Fibroblast of lung (primary cell): ENCODE results near the gene TMEM40. TPM values are rescaled to one million over a fixed set of nuclear protein-coding genes. Genes with fewer than 3 reads are reported as not detected.

Source experiments
- DNase-seq, 2 donors: peaks; one replicate each; pipeline versions ENCODE4 v3.0.0 to v3.0.0-alpha.2; 2010; ENCODE audit warnings: low read depth in 2 of 2
- H2AFZ ChIP-seq: 2 replicates; pipeline ENCODE4 v1.5.1; 2012; ENCODE audit warnings: low read length, control low read depth, inconsistent platforms
- H3K27ac ChIP-seq: 2 replicates; pipeline ENCODE4 v1.5.1; 2011; ENCODE audit warnings: low read length, control low read depth; ENCODE audit not compliant: insufficient read depth
- H3K27me3 ChIP-seq: 2 replicates; pipeline ENCODE4 v1.5.1; 2011; ENCODE audit warnings: mild to moderate bottlenecking, low read length; ENCODE audit not compliant: control insufficient read depth, insufficient read depth
- H3K36me3 ChIP-seq: 2 replicates; pipeline ENCODE4 v1.5.1; 2011; ENCODE audit warnings: low read length; ENCODE audit not compliant: control insufficient read depth, insufficient read depth
- H3K4me1 ChIP-seq: 2 replicates; pipeline ENCODE4 v1.5.1; 2011; ENCODE audit warnings: low read length; ENCODE audit not compliant: control insufficient read depth, insufficient read depth; ENCODE audit errors: extremely low read depth
- H3K4me2 ChIP-seq: 2 replicates; pipeline ENCODE4 v1.5.1; 2011; ENCODE audit warnings: low read length, control low read depth; ENCODE audit not compliant: insufficient read depth; ENCODE audit errors: extremely low read depth
- H3K4me3 ChIP-seq, 4 experiments: fragments of 200-600 bp in 1 of 4; sonication (generic) in 1 of 4; replicated peaks in 1 of 4; 2 replicates each; pipeline ENCODE4 v1.5.1; 2011 to 2016; ENCODE audit warnings: low read length in 4 of 4, low read depth in 3 of 4, mild to moderate bottlenecking in 3 of 4, control low read depth in 2 of 4, inconsistent platforms in 1 of 4, mixed read lengths in 1 of 4; ENCODE audit not compliant: insufficient read depth in 1 of 4; ENCODE audit errors: control extremely low read depth in 1 of 4
- H3K79me2 ChIP-seq: 2 replicates; pipeline ENCODE4 v1.5.1; 2012; ENCODE audit warnings: mild to moderate bottlenecking, low read length, inconsistent platforms; ENCODE audit not compliant: control insufficient read depth, insufficient read depth
- H3K9ac ChIP-seq: 2 replicates; pipeline ENCODE4 v1.5.1; 2011; ENCODE audit warnings: mild to moderate bottlenecking, low read length, control low read depth; ENCODE audit not compliant: insufficient read depth
- H3K9me3 ChIP-seq: 2 replicates; pipeline ENCODE4 v1.5.1; 2012; ENCODE audit warnings: low read depth, low read length; ENCODE audit not compliant: control insufficient read depth, insufficient read depth
- H4K20me1 ChIP-seq: 2 replicates; pipeline ENCODE4 v1.5.1; 2011; ENCODE audit warnings: low read length; ENCODE audit not compliant: control insufficient read depth, insufficient read depth; ENCODE audit errors: extremely low read depth
- CTCF ChIP-seq, 2 donors: IDR thresholded peaks in 1 of 2; conservative IDR thresholded peaks in 1 of 2; 1 replicate in 1 of 2; 2 replicates in 1 of 2; pipeline ENCODE4 v1.5.1; 2011 to 2012; ENCODE audit warnings: low read length in 2 of 2, control low read depth in 1 of 2, inconsistent platforms in 1 of 2, low read depth in 1 of 2, mild to moderate bottlenecking in 1 of 2
- EZH2 ChIP-seq: IDR thresholded peaks from 2 replicates; pipeline ENCODE4 v1.5.1; 2012; ENCODE audit warnings: low read length, control low read depth, mild to moderate bottlenecking; ENCODE audit errors: missing control alignments
- polyA plus RNA-seq, 2 donors: library from polyadenylated mRNA; depleted of rRNA in 1 of 2; stranded (reverse) in 1 of 2; unstranded in 1 of 2; fragments of >200 nt; gene quantifications; 2 replicates each; pipeline ENCODE4 v1.2.1, GENCODE V29; 2011 to 2012; ENCODE audit warnings: missing spikeins in 1 of 2
- total RNA-seq: library from RNA; depleted of rRNA; stranded (reverse); fragments of >200 nt; gene quantifications from 2 replicates; pipeline ENCODE4 v1.2.1, GENCODE V29; 2014

TMEM40 gene
- total and polyA plus RNA-seq, 2 donors (not counting 1 experiment from before 2014, with no cell fraction given): under 0.01 to 0.33 TPM

- Histone ChIP-seq H3K36me3 (no peaks in the 10 kb centered on the region), H3K4me1 (no peaks in the 10 kb centered on the region), H3K4me3 (no peak overlapping the region), H3K9me3 (no peaks in the 10 kb centered on the region), H3K27ac (no peak overlapping the region), H3K9ac (no peak overlapping the region), H3K79me2 (no peaks in the 10 kb centered on the region), H3K27me3 (no peaks in the 10 kb centered on the region), H2AFZ (no peak overlapping the region), H4K20me1 (no peaks in the 10 kb centered on the region), H3K4me2 (no peak overlapping the region)
- no peak for DNase-seq
- TF ChIP-seq CTCF (conservative IDR thresholded peaks at IDR 0.05 in 1 of 2, IDR thresholded peaks at IDR 0.05 in 1 of 2; ENCODE audit: low read depth in 1 of 2, low read length in 2 of 2) (no peak), EZH2 (no peak)
Observed at GRCh38 chr3:12714278-12714677, 44.8 kb downstream of the TMEM40 start.

GRCh38 chr3:12710062-12710461 lies 49.0 kb downstream of the TMEM40 start:
- H3K36me3 ChIP-seq: no peaks in the 10 kb centered on the region
- no peaks in the 10 kb centered on the region for H3K27me3 ChIP-seq
- H3K9me3 ChIP-seq: no peaks in the 10 kb centered on the region
- no peak for TF ChIP-seq EZH2
- TF ChIP-seq CTCF (conservative IDR thresholded peaks at IDR 0.05 in 1 of 2, IDR thresholded peaks at IDR 0.05 in 1 of 2; ENCODE audit: low read depth in 1 of 2, low read length in 2 of 2): no peak
- no peak overlapping the region for H3K27ac ChIP-seq
- H3K4me3 ChIP-seq: no peak overlapping the region
- no peak overlapping the region for H2AFZ ChIP-seq
- H3K4me1 ChIP-seq: no peaks in the 10 kb centered on the region
- H3K4me2 ChIP-seq: no peak overlapping the region
- no peak overlapping the region for H3K9ac ChIP-seq
- no peaks in the 10 kb centered on the region for H3K79me2 ChIP-seq
- no peak for DNase-seq
- no peaks in the 10 kb centered on the region for H4K20me1 ChIP-seq

DNA sequence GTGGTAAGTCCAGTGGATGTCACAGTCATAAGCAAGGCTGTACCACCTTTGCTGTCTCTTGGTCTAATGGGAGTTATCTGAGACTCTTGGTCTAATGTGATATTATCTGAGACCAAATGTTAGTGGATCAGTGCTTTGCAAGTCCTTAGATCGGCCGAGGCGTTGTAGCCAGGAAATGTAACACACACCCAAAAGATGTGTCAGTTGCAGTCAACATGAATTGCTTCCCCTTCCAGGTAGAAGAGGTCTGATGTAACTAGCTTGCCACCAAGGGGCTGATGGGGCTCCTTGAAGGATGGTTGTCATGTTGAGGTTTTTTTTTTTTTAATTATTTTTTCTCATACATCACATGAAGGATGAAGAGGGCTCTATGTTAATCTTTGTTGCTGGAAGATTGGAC lies 49.7 kb downstream of the TMEM40 start:
- no peak for DNase-seq
- Histone ChIP-seq H3K79me2 (no peaks in the 10 kb centered on the region), H4K20me1 (no peaks in the 10 kb centered on the region), H3K4me3 (no peak overlapping the region), H3K27me3 (no peaks in the 10 kb centered on the region), H3K27ac (no peak overlapping the region), H3K4me2 (no peak overlapping the region), H2AFZ (no peak overlapping the region), H3K36me3 (no peaks in the 10 kb centered on the region), H3K4me1 (no peaks in the 10 kb centered on the region), H3K9me3 (no peaks in the 10 kb centered on the region), H3K9ac (no peak overlapping the region)
- TF ChIP-seq CTCF (conservative IDR thresholded peaks at IDR 0.05 in 1 of 2, IDR thresholded peaks at IDR 0.05 in 1 of 2; ENCODE audit: low read depth in 1 of 2, low read length in 2 of 2): no peak
- TF ChIP-seq EZH2: no peak
